ENCODE measurements around the gene RTN3.
"Not testable (repeated sequence)": the region's sequence is repeated elsewhere in the genome, so short reads cannot be mapped to it uniquely, and the experiment has no call there.

RTN3 gene

GRCh38 chr11:63769714-63770455, 88.6 kb downstream of the RTN3 start:
- no peak for DNase-seq

GRCh38 chr11:63770763-63771162, 89.5 kb downstream of the RTN3 start:
- DNase-seq: no peak

- not testable (repeated sequence) for DNase-seq
These were observed 90.5 kb downstream of the RTN3 start for GRCh38 chr11:63771741-63772318.

DNA sequence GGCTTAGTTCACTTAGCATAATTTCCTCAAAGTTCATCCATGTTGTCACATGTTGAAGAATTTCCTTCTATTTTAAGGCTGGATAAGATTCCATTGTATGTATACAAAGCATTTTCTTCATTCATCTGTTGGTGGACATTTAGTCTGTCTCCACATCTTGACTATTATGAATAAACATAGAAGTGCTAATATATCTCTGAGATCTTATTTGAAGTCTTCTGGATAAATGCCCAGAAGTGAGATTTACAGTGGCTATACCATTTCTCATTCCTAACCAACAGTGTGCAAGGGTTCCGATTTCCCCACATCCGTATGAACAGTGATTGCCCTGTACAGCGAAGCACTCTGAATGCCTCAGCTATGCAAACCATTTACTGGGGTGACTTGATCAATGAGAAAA, 93.9 kb downstream of the RTN3 start:
- no peak for DNase-seq

- DNase-seq: no peak
These were observed 97.7 kb downstream of the RTN3 start for GRCh38 chr11:63779039-63779438.

GRCh38 chr11:63782749-63783148, 101.4 kb downstream of the RTN3 start:
- no peak for DNase-seq

GRCh38 chr11:63783925-63784592, 102.8 kb downstream of the RTN3 start:
- no peak for DNase-seq

GRCh38 chr11:63785823-63786222, 104.5 kb downstream of the RTN3 start:
- no peak for DNase-seq

- DNase-seq: no peak
These were observed 110.3 kb downstream of the RTN3 start for GRCh38 chr11:63791495-63792167.

DNA sequence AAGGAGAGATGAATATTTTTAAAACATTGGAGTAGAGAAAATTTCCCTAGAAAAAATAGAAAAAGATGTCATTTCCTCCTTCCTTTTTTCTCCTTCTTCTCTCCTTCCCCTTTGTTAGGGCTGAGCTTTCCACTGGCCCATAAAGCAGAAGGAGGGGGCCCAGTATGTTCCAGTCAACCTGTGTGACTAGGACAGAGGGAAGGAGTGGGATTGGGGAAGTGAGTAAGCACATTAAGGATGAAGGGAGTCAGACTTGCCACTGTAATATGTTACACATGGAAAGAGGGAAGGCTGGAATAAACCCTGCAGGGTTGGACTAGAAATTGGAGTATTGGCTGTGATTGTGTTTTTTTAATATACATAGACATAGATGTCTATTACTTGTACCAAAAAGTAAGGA, 111.9 kb downstream of the RTN3 start:
- DNase-seq: no peak

DNA sequence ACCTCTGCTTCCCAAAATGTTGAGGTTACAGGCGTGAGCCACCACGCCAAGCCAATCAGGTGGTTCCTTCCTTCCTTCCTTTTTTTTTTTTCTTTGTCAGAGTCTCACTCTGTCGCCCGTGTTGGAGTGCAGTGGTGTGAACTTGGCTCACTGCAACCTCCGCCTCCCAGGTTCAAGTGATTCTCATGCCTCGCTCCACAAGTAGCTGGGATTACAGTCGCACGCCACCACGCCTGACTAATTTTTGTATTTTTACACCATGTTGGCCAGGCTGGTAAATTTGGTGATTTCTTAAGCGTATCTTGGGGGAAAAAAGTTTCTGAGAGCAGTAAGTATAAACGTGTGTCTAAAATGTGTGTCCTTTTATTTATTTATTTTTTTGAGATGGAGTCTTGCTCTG, 113.8 kb downstream of the RTN3 start:
- DNase-seq: no peak

- DNase-seq: no peak
These were observed 119.6 kb downstream of the RTN3 start for GRCh38 chr11:63800921-63801320.

DNA sequence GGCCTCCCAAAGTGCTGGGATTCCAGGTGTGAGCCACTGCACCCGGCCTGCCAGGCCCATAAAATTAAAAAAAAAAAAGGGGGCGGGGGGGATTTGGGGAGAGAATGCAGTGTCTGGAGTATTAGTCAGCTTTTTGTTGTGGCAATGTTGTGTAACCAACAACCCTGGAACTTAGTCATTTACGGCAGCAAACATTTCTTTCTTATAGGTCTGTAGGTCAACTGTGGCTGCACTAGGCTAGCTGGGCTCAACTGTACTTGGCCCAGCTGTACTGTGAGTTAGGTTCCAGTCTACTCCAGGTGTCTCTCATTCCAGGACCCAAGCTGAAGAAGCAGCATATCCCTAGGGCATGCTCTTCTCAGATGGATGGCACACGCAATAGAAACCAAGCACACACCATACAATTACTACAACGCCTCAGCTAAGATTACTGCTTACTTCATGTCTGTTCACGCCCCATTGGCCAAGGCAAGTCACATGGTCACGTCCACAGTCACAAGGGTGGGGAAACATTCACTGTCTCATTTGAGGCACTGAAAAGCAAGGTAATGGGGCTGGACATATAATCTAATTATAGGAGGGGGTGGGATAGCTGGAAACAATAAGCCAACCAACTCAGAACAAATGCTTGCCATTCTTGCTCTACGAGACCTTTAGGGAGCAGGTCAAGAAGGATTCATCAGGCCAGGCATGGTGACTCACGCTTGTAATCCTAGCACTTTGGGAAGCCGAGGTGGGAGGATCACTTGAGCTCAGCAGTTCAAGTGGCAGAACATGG, 121.5 kb downstream of the RTN3 start:
- DNase-seq: peak; percentile 54

DNA sequence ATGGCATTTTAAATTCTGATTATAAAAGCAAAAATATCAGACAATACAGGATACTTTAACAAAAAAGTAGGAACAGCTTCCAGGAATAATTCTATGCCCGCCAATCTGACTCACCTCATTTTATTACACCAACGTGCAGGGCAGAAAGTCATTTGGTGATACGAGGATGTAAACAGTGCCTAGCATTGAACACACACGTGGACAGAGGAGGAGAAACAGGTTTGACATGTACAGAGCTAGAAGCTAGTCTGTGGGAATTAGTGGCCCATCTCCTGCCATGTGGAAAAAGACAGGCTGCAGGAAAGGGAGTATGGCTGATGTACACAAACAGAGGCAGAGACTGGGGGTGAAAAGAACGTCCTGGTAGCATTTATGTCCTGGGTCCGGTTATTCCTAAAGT, 123.0 kb downstream of the RTN3 start:
- DNase-seq: no peak

- DNase-seq: peak; percentile 18
These were observed 124.6 kb downstream of the RTN3 start for GRCh38 chr11:63805844-63806415.

Measured in EL (cell line).